Bronchial epithelial cell (primary cell): ENCODE results near the gene TSPAN15. TPM values are rescaled to one million over a fixed set of nuclear protein-coding genes. Genes with fewer than 3 reads are reported as not detected.

ENCODE experiments used
- DNase-seq: peaks from one replicate; pipeline ENCODE4 v3.0.0-alpha.2; 2010; ENCODE audit warnings: low read depth
- FAIRE-seq: peaks from 2 replicates; lab custom pipeline; 2011; peaks lifted over from hg19 to GRCh38; lab: Jason Lieb, UNC
- H3K27me3 ChIP-seq: 2 replicates; pipeline ENCODE4 v1.5.1; 2011; ENCODE audit warnings: low read length; ENCODE audit not compliant: control insufficient read depth, insufficient read depth
- H3K36me3 ChIP-seq: 2 replicates; pipeline ENCODE4 v1.5.1; 2011; ENCODE audit warnings: low read length; ENCODE audit not compliant: control insufficient read depth, insufficient read depth
- H3K4me3 ChIP-seq: 2 replicates; pipeline ENCODE4 v1.5.1; 2011; ENCODE audit warnings: mild to moderate bottlenecking, low read depth, low read length, control low read depth
- total RNA-seq: library from RNA; depleted of rRNA; stranded (reverse); fragments of >200 nt; gene quantifications from 2 replicates; pipeline ENCODE4 v1.2.1, GENCODE V29; 2014
- TF ChIP-seq, protein P1 (sequence below): IDR thresholded peaks from 2 replicates; pipeline ENCODE4 v1.5.1; 2011; ENCODE audit warnings: mild to moderate bottlenecking, moderate library complexity, low read length, control low read depth, inconsistent platforms; ENCODE audit not compliant: insufficient read depth, severe bottlenecking

The TSPAN15 gene
- total RNA-seq, 1 donor from 2014 or later, result 12.1 TPM

DNA sequence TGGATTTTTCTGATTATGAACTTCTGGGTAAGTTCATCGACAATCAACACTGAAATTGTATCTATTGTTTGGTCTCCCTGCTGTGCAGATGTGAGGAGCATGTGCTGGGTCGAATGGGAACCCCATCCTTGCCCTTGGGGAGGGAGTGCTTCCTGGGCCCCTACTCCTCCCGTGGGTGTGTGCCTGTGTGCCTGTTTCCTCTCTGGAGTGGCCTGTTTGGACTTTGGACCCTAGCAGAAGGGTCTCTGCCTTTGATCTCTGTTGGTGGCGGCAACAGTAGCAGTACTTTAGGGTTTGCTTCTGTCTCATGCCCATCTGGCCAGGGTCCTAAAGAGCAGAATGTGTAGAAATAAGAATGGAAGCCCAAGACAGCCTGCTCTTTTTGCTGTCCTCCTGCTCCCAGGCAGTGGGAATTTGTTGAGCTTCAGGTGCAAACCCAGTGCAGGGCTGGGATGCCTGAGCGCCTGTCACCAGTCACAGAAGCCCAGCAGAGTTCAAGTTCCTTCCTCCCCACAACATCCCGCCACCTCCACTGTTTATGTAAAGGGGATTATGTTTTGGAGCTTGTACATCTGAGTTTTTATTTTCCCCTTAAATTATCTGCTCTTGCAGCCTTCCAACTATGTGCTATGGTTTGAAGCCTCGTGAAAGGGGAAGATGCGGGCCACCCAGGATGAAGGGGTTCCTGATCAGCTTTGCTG is 33.1 kb upstream of the TSPAN15 start:
- Histone ChIP-seq H3K36me3 (no peaks in the 10 kb centered on the region), H3K4me3 (no peak overlapping the region), H3K27me3 (no peaks in the 10 kb centered on the region)
- DNase-seq, result no peak
- FAIRE-seq, result no peak
- TF ChIP-seq, protein P1, sequence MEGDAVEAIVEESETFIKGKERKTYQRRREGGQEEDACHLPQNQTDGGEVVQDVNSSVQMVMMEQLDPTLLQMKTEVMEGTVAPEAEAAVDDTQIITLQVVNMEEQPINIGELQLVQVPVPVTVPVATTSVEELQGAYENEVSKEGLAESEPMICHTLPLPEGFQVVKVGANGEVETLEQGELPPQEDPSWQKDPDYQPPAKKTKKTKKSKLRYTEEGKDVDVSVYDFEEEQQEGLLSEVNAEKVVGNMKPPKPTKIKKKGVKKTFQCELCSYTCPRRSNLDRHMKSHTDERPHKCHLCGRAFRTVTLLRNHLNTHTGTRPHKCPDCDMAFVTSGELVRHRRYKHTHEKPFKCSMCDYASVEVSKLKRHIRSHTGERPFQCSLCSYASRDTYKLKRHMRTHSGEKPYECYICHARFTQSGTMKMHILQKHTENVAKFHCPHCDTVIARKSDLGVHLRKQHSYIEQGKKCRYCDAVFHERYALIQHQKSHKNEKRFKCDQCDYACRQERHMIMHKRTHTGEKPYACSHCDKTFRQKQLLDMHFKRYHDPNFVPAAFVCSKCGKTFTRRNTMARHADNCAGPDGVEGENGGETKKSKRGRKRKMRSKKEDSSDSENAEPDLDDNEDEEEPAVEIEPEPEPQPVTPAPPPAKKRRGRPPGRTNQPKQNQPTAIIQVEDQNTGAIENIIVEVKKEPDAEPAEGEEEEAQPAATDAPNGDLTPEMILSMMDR, result no peak

DNA sequence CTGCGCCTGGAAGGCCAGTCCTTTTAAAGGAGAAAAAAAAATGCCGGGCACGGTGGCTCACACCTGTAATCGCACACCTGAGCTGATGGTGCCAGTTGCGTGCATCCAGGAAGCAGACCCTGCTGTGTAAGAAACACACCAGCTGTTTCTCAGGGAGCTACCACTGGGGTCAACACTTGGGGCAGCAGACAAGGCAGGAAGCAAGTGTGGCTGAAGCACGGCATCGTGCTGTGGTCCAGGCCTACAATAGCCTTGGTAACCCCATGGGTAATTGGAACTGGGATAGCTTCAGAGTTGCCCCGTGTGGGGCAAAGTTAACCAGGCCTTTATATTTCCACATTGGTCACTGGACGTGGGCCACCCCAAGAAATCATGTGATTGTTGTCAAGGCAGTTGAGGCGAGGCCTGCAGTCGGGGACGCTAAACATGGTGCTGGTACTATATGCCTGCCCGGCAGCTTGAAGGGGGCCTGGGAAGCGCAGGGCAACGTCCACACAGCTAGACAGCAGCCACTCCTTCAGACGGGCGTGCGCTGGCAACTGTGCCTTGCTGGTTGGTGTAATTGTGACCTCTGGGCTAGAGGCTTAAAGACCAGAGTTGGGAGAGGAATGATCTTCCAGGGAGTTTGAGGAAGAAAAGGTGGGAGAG is 32.0 kb upstream of the TSPAN15 start:
- Histone ChIP-seq H3K27me3 (no peaks in the 10 kb centered on the region), H3K4me3 (no peak overlapping the region), H3K36me3 (no peaks in the 10 kb centered on the region)
- TF ChIP-seq, protein P1, result no peak
- DNase-seq (no peak), FAIRE-seq (no peak)

DNA sequence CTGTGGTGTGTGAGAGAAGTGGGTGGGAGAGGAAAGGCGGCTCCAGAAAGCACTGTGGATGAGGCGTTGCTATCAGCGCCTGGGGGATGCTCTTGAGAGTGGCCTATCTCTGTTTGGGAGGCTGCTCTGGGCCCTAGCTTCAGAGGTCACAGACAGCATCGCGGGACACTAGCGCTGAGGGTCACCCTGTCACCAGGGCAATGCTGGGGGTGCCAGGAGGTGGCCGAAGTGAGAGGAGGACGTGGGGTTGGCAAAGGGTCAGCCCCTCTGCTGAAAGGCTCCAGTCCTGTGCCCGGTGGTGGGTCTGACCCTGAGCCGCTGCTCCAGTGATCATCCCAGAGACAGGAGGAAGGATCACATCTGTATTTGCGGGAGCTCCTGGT is 31.5 kb upstream of the TSPAN15 start:
- FAIRE-seq (no peak), DNase-seq (no peak)
- no peak overlapping the region for H3K4me3 ChIP-seq
- no peaks in the 10 kb centered on the region for H3K27me3 ChIP-seq
- TF ChIP-seq, protein P1, result no peak
- H3K36me3 ChIP-seq, result no peaks in the 10 kb centered on the region

DNA sequence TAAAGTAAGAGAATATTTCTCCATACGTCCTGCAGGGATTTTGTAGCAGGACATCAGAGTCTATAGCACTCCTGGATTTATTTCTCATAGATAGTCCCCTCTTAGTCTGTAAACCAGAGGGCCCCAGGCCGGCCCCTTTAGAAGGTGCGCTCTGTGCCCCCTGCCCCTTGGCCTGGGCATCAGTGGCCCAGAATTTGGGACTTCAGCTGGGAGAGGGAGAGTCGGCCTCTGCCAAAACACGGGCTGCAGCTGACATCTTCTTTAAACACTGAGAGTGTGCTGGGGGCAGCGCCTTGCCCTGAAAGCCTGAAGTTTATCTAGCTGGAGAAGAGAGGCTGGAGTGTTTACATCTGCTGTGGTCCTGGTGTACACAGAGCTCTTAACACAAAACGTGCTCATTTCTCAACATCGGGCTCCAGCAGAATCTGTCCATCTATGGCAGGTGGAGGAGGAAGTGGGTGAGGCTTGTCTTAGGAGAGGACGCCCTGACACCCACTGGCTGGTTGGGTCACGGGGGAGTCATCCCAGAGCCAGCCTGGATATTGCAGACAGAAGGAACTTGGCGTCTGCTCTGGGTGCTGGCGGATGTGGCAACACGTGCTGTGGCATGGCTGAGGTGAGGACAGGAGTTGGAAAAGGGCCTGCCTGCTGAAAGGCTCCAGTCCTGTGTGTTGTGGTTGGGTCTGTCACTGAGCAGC is 29.5 kb upstream of the TSPAN15 start:
- Histone ChIP-seq H3K36me3 (no peaks in the 10 kb centered on the region), H3K4me3 (no peak overlapping the region), H3K27me3 (no peaks in the 10 kb centered on the region)
- TF ChIP-seq, protein P1, result no peak
- DNase-seq (peak; percentile 56), FAIRE-seq (no peak)

DNA sequence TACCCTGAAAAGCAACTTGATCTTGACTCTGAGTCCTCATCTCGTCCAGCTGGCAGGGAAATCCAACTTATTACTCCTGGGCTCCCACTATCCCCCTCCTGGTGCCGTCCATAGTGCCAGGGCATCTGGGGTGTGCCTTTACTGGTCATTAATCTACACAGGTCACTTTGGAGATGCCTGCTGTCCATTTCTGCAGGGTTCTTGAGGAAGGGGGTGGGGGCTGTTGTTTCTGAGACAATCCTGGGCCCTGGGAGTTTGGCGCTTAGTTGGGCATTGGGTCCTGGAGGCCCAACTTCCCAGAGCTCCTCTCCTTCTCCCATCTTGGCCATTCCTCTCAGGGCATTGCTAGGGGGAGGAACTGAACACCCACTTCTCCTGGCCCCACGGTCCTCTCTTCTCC is 28.6 kb upstream of the TSPAN15 start:
- no peak for DNase-seq
- TF ChIP-seq, protein P1, result no peak
- no peak overlapping the region for H3K4me3 ChIP-seq
- H3K27me3 ChIP-seq, result no peaks in the 10 kb centered on the region
- no peak for FAIRE-seq
- H3K36me3 ChIP-seq, result no peaks in the 10 kb centered on the region
